Pancreas (tissue), 10 donors: ENCODE results near the gene CMIP. TPM values are rescaled to one million over a fixed set of nuclear protein-coding genes. Genes with fewer than 3 reads are reported as not detected.
A peak's percentile ranks its signal among the peaks of the same experiment; 100 is the strongest.

ENCODE experiments used
- ATAC-seq, 4 donors: fragments of 200-7000 bp; cut with Tn5 transposase; one replicate each; pipeline versions ENCODE4 v1.8.0 to v1.9.1; 2020; ENCODE audit warnings: mild to moderate bottlenecking in 4 of 4, moderate library complexity in 4 of 4
- DNase-seq, 6 donors: peaks; one replicate each; pipeline ENCODE4 v3.0.0-alpha.2; 2020
- FAIRE-seq: peaks from 2 replicates; lab custom pipeline; 2012; peaks lifted over from hg19 to GRCh38; lab: Jason Lieb, UNC
- H3K27ac ChIP-seq, 4 donors: fragments of 200-600 bp; sonication (generic); 1 replicate in 3 of 4; 2 replicates in 1 of 4; pipeline versions ENCODE4 v1.5.0 to v1.8.0; 2020
- H3K27me3 ChIP-seq, 4 donors: fragments of 200-600 bp; one replicate each; pipeline ENCODE4 v1.8.0; 2021
- H3K36me3 ChIP-seq, 3 donors: fragments of 200-600 bp; sonication (generic) in 1 of 3; one replicate each; pipeline versions ENCODE4 v1.5.0 to v1.8.0; 2020 to 2021
- H3K4me1 ChIP-seq, 3 donors: fragments of 200-600 bp; one replicate each; pipeline ENCODE4 v1.8.0; 2021
- H3K4me3 ChIP-seq, 4 donors: fragments of 200-600 bp; sonication (generic) in 2 of 4; one replicate each; pipeline versions ENCODE4 v1.5.0 to v1.8.0; 2020 to 2021
- H3K9me3 ChIP-seq, 4 donors: fragments of 200-600 bp; one replicate each; pipeline ENCODE4 v1.8.0; 2021
- WGBS, 2 donors: extraction: QIAGEN DNeasy Blood & Tissue Kit; methylation state at CpG; one replicate each; pipeline ENCODE4 v1.1.7; 2013; 5-methylcytosine and 5-hydroxymethylcytosine counted together
- intact Hi-C, 3 donors: fragments of 100-400 bp; cut with DNase I; formaldehyde crosslinking; loops; one replicate each; pipeline versions ENCODE4 v1.11.1 to v1.14.2; 2022
- polyA plus RNA-seq, 2 donors: library from polyadenylated mRNA; stranded (reverse); fragments of 200-250 nt; gene quantifications; one replicate each; pipeline ENCODE4 v1.2.3, GENCODE V29; 2013
- total RNA-seq, 6 donors: library from RNA; stranded (reverse); fragmentation: NEBNext Ultra II Directional in 4 of 6; extraction: Animal tissue kit (Norgen Biotek cat#: 25700) in 4 of 6; gene quantifications; one replicate each; pipeline versions ENCODE4 v1.2.1 to v1.2.4, GENCODE V29; 2021 to 2023
- TF ChIP-seq, protein P1 (sequence below), 4 donors: fragments of 200-600 bp; sonication (generic) in 3 of 4; IDR thresholded peaks; one replicate each; pipeline versions ENCODE4 v1.5.0 to v1.8.0; 2021; ENCODE audit warnings: antibody characterized with exemption in 4 of 4
- donor health status: healthy with polysubstance abuse.
- donor health status: DM: no; HTN: no; CAD: no; lungs with moderate emphysema.
- donor health status: DM: no; HTN: no; CAD: no.
- donor health status: control.
- donor health status: control.
- donor health status: Bipolar disorder and iron deficiency.
- donor health status: DM: yes; HTN: yes; CAD: no.
- donor health status: DM: no; HTN: no; CAD: no.
- donor health status: DM: no; HTN: no; CAD: no.
- donor health status: DM: yes; HTN: yes; CAD: no.

The CMIP gene
- total and polyA plus RNA-seq, 8 donors: 9.7 to 37.0 (median 21.5) TPM

GRCh38 chr16:81553814-81554675, 109.4 kb downstream of the CMIP start:
- peak overlapping the region in 3 of 4 donors; percentile 8 to 48 (median 28) for H3K27ac ChIP-seq
- H3K4me1 ChIP-seq: peaks cover 9 to 26% (median 10%) of the 10 kb centered on the region in 3 donors
- H3K4me3 ChIP-seq: no peak overlapping the region
- DNase-seq (peak in 1 of 6 donors; percentile 46), ATAC-seq (peak in 3 of 4 donors; percentile 15 to 20 (median 19)), FAIRE-seq (no peak)
- H3K36me3 ChIP-seq: no peaks in the 10 kb centered on the region
- TF ChIP-seq, protein P1, sequence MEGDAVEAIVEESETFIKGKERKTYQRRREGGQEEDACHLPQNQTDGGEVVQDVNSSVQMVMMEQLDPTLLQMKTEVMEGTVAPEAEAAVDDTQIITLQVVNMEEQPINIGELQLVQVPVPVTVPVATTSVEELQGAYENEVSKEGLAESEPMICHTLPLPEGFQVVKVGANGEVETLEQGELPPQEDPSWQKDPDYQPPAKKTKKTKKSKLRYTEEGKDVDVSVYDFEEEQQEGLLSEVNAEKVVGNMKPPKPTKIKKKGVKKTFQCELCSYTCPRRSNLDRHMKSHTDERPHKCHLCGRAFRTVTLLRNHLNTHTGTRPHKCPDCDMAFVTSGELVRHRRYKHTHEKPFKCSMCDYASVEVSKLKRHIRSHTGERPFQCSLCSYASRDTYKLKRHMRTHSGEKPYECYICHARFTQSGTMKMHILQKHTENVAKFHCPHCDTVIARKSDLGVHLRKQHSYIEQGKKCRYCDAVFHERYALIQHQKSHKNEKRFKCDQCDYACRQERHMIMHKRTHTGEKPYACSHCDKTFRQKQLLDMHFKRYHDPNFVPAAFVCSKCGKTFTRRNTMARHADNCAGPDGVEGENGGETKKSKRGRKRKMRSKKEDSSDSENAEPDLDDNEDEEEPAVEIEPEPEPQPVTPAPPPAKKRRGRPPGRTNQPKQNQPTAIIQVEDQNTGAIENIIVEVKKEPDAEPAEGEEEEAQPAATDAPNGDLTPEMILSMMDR (IDR thresholded peaks at IDR 0.05): no peak
- no peaks in the 10 kb centered on the region for H3K27me3 ChIP-seq
- WGBS, 2 donors: 61 to 63% methylated on average over 10 of the region's 10 CpGs
- no peaks in the 10 kb centered on the region for H3K9me3 ChIP-seq
- intact Hi-C loops: no loop called here

DNA sequence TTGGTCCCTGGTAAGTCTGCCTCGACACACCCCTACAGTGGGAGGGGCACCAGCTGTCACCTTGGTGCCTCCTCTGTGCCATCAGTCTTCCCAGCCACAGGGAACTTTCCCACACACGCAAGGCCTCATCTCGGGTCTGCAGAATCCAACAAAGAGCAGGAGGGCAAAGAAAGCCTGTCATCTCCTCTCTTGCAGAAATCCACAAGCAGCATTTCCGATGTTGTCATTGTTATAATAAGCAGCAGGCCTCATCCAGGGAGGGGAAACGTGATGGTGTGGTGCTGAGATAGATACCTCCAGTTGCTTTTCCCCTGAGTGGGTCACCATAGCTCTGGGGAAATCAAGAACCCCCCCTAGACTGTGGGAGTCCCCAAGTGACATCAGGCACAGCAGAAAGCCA, 110.4 kb downstream of the CMIP start:
- DNase-seq (no peak), ATAC-seq (no peak), FAIRE-seq (no peak)
- no peaks in the 10 kb centered on the region for H3K36me3 ChIP-seq
- no peaks in the 10 kb centered on the region for H3K27me3 ChIP-seq
- H3K4me1 ChIP-seq: peaks cover 12 to 26% (median 15%) of the 10 kb centered on the region in 3 donors
- WGBS, 2 donors: 59 to 74% methylated on average over 5 of the region's 5 CpGs
- H3K27ac ChIP-seq: no peak overlapping the region
- intact Hi-C loops: no loop called here
- no peak overlapping the region for H3K4me3 ChIP-seq
- no peaks in the 10 kb centered on the region for H3K9me3 ChIP-seq
- TF ChIP-seq, protein P1 (IDR thresholded peaks at IDR 0.05): no peak

GRCh38 chr16:81555660-81556059, 111.1 kb downstream of the CMIP start:
- intact Hi-C loops: no loop called here
- no peak for DNase-seq
- Histone ChIP-seq H3K27ac (no peak overlapping the region), H3K9me3 (no peaks in the 10 kb centered on the region), H3K4me3 (no peak overlapping the region), H3K36me3 (no peaks in the 10 kb centered on the region), H3K27me3 (no peaks in the 10 kb centered on the region), H3K4me1 (peaks cover 12 to 25% (median 15%) of the 10 kb centered on the region in 3 donors)
- TF ChIP-seq, protein P1 (IDR thresholded peaks at IDR 0.05): no peak
- WGBS, 2 donors: 86 to 89% methylated on average over 3 of the region's 3 CpGs
- no peak for ATAC-seq
- FAIRE-seq: no peak

DNA sequence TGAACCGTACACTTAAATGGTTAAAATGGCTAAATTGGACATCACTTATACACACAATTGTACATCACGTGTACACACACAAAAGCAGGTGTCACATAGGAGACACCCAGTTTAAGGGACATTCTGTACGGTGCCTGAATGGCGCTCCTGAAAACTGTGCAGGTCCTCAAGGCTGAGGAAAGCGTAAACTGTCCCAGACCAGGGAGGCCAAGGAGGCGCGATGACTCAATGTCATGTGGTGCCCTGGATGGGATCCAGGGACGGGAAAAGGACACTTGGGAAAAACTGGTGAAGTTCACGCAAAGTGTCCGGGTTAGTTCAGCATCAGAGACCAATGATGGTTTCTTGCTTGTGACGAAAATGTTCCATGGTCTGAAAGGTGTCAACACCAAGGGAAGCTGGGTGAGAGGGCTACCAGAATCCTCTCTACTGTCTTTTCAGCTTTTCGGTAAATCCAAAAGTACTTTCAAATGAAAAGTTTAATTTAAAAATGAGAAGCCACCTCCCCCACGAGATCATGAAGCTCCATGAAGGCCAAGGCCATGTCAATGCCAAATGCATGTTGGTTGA, 112.2 kb downstream of the CMIP start:
- H3K27ac ChIP-seq: no peak overlapping the region
- TF ChIP-seq, protein P1 (IDR thresholded peaks at IDR 0.05): no peak
- no peaks in the 10 kb centered on the region for H3K9me3 ChIP-seq
- no peak overlapping the region for H3K4me3 ChIP-seq
- peaks cover 12 to 25% (median 15%) of the 10 kb centered on the region in 3 donors for H3K4me1 ChIP-seq
- no peaks in the 10 kb centered on the region for H3K36me3 ChIP-seq
- DNase-seq (no peak), ATAC-seq (no peak), FAIRE-seq (no peak)
- intact Hi-C loops: no loop called here
- WGBS, 2 donors: 87 to 88% methylated on average over 13 of the region's 13 CpGs
- no peaks in the 10 kb centered on the region for H3K27me3 ChIP-seq
